ENCODE measurements around the gene CFAP92.

The CFAP92 gene

GRCh38 chr3:128942161-128942952, 51.5 kb downstream of the CFAP92 start:
- H3K27ac ChIP-seq, result no peak overlapping the region
- no peak for TF ChIP-seq CTCF (conservative IDR thresholded peaks at IDR 0.05)

- no peak for TF ChIP-seq CTCF (conservative IDR thresholded peaks at IDR 0.05)
Measured at GRCh38 chr3:128940252-128940651, 53.6 kb downstream of the CFAP92 start.

GRCh38 chr3:128936341-128936740, 57.5 kb downstream of the CFAP92 start:
- TF ChIP-seq CTCF (conservative IDR thresholded peaks at IDR 0.05), result no peak
- no peak overlapping the region for H3K27ac ChIP-seq

More at GRCh38 chr3:128940252-128940651, 53.6 kb downstream of the CFAP92 start:
- no peak overlapping the region for H3K27ac ChIP-seq

- TF ChIP-seq CTCF (conservative IDR thresholded peaks at IDR 0.05), result no peak
- no peak overlapping the region for H3K27ac ChIP-seq
Measured at GRCh38 chr3:128935922-128936321, 58.0 kb downstream of the CFAP92 start.

GRCh38 chr3:128933922-128934253, 60.0 kb downstream of the CFAP92 start:
- no peak overlapping the region for H3K27ac ChIP-seq
- no peak for TF ChIP-seq CTCF (conservative IDR thresholded peaks at IDR 0.05)

GRCh38 chr3:128933213-128933921, 60.5 kb downstream of the CFAP92 start:
- TF ChIP-seq CTCF (conservative IDR thresholded peaks at IDR 0.05), result no peak

GRCh38 chr3:128932516-128933212, 61.2 kb downstream of the CFAP92 start:
- no peak overlapping the region for H3K27ac ChIP-seq
- TF ChIP-seq CTCF (conservative IDR thresholded peaks at IDR 0.05), result no peak

More at GRCh38 chr3:128933213-128933921, 60.5 kb downstream of the CFAP92 start:
- H3K27ac ChIP-seq, result no peak overlapping the region
